SIG-M5 treated with dmso at 0.1 percent for 504 hours (cell line): ENCODE data around the gene ARPC4.

Experiments
- DNase-seq: peaks from one replicate; lab custom pipeline; 2025; ENCODE audit not compliant: unreplicated experiment; lab: John Stamatoyannopoulos, UW

Gene ARPC4

DNA sequence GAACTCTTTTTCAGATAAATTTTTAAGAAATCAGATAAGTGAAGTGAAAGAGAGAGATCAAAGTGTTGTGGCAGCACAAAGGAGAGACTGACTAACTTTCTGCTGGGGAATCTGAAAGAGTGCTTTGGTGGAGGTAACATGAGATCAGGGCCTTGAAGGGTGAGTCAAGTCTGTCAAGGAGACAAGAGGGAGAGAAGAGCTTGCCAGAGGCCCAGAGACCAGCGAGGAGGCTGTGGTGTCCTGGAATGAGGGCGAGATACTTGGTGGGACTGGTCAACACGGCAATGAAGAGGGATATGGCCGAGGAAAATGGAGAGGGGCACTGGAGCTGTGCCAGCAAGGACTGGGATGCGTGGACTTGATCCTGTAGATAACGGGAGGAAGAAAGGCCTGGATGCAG lies 5.2 kb upstream of the ARPC4 start:
- no peak for DNase-seq

DNA sequence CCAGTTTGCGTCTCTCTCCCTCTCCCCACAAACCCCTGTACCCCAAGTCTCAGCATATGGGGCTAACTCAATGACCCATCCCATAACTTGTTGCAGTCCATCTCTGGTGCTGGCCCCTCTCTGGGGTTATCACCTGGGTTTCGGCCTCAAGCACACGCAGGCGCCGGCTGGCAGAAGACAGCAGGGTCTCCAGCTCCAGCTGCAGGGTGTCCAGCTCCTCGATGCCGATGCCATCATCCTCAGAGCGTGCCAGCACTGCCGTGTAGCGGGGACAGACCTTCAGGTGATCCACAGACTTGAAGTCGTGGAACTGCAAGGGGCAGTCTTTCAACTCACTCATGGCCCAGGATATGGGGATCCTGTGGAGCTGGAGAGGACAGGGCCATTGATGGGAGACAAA lies 1.8 kb upstream of the ARPC4 start:
- DNase-seq: no peak

DNA sequence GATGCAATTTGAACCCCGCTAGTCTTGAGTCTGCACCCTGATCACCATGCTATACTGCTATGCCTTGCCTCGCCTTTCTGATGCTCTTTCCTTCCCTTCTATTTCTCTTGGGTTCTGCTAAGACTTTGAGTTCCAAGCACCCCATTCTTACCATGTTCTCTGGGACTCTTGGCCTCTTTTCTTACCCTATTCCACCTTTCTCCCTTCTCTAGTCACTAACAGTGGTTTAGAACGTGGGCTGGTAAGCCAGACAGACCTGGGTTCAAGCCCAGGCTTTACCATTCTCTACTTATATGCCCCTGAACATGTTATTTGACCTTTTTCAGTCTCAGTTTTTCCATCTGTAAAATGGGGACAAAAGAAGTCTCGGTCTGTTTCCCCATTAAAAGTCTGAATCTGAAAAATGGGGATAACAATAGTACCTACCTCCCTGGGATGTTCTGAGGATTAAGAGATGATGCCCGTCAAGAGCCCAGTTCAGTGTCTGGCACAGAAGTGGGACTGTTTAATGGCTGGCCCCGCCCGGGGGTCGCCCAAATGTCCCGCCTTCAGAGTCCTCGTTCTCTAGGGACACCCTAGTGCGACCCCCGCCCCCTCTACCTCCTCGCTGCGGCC lies 985 bp upstream of the ARPC4 start:
- DNase-seq: no peak

DNA sequence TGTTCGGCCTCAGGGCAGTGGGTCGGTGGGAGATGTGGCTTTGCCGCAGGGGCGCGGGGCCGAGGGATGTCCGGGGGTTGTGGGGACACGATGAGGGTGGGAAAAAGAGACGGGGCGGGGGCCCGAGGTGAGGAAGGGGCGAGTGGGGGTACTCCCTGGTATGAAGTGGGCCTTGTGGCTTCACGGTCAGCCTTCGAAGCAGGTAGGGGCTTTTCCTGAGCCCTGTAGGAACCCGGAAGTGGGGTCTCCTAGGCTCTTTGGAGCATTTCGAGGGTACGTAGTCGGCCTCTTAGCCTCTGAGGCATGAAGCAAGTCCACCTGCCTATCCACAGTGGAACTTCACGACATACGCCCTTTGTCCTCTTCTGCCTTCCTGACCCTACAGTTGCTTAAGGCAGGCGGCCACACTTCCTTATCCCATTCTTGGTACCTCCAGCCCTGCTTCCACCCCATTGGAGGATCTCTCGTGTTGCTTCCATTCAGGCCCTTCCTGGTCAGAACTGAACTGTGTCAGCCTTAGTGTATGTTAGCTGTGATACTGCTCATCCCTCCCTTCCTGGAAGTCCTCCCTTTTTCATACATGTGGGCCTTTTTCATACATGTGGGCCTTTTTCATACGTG lies 389 bp downstream of the ARPC4 start:
- DNase-seq: peak; percentile 63

DNA sequence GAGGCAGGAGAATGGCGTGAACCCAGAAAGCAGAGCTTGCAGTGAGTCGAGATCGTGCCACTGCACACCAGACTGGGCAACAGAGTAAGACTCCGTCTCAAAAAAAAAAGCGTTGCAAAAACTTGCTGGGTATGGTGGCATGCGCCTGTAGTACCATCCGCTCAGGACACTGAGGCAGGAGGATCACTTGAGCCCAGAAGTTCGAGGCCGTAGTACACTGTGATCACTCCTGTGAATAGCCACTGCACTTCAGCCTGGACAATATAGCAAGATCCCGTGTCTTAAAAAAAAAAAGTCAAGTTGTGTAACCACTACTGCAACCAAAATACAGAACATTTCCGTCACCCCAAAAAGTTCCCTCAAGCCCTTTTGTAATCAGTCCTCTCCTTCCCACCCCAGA lies 1.5 kb downstream of the ARPC4 start:
- no peak for DNase-seq

DNA sequence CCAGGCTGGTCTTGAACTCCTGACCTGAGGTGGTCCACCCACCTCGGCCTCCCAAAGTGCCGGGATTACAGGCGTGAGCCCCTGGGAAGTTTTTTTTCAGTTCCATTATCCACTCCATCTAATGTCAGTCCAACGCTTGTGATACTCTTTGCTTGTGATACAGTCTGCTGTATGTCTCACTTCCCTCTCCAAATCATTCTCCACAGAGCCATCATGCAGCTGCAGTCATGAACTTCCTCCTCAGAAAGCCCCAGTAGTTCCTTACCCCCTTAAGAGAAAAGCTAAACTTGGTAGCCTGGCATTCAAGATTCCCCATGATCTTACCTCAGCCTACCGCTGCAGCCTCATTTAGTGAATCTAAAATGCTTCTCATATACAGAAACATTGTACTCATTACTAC lies 2.3 kb downstream of the ARPC4 start:
- peak; percentile 74 for DNase-seq

DNA sequence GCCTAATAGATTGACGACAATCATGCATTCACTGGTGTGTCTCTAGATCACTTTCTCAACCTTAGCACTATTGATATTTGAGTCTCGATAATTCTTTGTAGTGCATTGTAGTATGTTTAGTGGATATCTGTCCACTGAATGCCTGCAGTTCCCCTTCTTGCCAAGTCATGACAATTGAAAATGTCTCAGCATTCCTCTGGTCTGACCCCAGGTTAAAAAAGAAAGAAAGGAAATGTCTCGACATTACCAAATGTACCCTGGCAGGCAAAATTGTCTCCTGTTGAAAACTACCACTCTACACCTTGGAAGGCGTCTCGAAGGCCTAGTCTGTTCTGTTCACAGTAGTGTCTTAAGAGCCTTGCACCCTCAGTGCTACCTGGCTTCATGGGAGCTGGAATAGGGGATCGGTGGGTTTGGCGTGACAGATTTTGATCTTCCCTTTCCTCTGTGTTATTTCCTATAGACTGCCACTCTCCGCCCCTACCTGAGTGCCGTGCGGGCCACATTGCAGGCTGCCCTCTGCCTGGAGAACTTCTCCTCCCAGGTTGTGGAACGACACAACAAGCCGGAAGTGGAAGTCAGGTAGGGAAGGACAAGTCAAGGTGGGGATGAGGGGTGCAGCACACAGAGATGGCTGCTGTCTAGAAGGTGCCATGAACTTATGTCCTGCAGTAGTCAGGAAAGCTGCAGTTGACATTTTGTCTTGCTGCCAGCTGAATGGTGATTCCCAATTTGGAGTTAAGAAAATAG lies 4.5 kb downstream of the ARPC4 start:
- no peak for DNase-seq

DNA sequence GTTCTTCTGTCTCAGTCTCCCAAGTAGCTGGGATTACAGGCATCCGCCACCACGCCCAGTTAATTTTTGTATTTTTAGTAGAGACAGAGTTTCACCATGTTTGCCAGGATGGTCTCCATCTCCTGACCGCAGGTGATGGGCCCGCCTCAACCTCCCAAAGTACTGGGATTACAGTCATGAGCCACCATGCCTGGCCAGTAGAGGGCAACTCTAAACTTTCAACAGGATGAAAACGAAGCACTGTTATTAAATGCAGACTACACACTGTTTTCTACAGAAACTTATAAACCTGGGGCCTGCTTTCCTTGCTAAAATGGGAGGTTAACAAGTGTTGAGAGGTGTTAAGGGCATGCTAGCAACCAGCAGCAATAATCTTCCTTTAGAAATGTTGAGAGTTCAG lies 7.6 kb downstream of the ARPC4 start:
- DNase-seq: no peak

DNA sequence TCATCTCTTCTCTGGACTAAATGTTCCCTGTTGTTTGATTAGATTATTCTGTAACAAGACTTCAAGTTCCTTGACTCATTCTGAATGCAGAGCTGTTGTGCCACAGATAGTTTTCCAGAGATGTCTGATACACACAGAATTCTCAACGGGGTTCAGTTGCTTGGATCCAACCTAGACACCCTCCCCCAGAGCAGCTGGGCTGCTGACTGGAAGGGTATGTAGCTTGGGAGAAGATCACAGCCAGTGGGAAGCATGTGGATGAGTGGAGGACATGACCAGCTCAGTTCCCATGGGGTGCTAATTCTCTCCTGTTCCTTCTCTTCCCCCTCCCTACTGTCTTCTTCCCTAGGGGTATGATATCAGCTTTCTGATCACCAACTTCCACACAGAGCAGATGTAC lies 10.6 kb downstream of the ARPC4 start:
- DNase-seq: no peak

DNA sequence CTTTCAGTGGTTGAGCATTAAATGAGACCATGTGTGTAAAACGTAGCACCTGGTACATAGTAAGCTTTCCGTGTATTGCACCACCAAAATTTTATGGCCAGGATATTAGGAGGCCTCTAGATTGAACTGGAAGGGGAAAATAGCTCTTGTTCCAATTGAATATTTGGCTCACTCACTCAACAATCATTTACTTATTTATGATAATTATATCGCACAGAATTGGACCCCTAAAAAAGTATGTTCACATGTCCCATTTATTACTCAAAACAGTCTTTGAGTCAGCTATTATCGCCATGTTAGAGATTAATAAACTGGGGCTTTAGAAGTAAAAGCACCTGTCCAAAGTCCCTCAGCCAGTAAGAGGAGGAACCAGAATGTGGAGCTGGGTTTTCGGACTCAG lies 12.1 kb downstream of the ARPC4 start:
- DNase-seq: no peak

DNA sequence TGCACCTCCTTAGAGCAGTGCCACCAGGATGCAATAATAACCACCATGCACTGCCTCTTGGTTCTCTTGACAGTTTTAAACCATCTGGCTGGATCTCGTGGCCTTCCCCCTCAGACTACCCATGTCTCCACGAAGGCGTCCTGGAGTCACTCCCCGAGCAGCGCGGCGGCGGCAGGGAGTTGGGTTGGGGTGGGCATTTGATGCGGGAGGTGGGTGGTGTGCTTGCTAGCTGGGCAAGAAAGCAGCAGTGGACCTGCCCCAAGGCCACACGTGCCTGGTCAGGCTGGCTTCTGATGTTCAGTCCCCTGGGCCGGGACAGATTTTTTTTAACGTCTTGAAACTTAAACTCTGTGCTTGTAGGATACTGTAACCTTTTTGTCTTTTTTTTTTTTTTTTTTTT lies 13.3 kb downstream of the ARPC4 start:
- no peak for DNase-seq

DNA sequence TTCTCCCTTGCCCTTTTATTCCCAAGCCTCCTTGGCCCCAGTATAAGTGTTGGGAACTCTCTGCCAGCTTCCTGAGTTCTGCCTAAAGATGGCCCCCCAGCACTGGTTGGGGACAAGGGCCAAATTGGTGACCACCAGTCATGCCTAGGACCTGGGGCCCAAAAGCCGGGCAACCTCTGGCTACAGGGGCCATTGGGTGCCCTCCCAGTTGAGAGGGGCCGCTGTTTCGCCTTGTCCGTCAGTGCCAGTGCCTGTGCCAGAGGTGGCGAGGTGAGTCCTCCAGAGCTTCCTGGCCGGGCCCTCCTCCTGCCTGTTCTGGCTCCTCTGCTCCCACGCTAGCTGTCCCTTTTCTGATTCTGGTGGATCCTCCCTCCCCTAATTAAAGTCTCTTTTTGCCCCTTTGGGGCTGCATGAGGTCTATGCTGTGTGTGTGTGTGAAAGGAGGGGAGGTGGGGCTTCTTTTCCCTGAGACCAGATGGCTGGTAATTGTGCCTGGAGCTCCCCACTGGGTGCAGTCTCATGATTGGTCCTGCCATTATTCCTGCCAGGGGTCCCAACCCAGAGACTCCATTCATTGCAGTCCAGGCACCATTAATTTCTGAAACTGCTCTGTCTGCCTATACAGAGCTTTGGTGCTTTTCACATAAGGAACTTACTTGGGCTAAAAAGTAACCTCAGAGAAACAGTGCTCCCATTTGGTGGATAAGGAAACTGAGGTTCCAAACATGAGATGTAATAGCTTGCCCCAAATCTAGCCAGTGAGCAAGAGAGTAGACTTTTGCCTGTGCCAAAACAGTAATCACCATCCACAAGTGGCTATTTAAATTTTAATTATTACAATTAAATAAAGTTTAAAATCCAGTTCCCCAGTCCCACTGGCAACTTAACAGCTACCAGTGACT lies 14.1 kb downstream of the ARPC4 start:
- DNase-seq: no peak

DNA sequence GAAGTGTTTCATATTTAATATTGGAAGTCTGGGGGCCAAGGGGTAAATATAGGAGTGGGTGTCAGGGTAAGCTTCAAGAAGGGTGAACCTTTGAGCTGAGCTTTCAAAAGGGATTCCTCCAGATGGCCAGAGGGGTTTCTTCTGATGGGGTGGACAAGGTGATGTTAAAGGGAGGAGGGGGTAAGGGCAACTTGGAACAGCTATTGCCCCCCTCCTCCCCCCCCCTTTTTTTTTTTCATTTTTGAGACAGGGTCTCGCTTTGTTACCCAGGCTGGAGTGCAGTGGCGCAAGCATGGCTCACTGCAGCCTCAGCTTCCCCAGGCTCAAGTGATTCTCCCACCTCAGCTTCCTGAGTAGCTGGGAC lies 15.1 kb downstream of the ARPC4 start:
- no peak for DNase-seq

DNA sequence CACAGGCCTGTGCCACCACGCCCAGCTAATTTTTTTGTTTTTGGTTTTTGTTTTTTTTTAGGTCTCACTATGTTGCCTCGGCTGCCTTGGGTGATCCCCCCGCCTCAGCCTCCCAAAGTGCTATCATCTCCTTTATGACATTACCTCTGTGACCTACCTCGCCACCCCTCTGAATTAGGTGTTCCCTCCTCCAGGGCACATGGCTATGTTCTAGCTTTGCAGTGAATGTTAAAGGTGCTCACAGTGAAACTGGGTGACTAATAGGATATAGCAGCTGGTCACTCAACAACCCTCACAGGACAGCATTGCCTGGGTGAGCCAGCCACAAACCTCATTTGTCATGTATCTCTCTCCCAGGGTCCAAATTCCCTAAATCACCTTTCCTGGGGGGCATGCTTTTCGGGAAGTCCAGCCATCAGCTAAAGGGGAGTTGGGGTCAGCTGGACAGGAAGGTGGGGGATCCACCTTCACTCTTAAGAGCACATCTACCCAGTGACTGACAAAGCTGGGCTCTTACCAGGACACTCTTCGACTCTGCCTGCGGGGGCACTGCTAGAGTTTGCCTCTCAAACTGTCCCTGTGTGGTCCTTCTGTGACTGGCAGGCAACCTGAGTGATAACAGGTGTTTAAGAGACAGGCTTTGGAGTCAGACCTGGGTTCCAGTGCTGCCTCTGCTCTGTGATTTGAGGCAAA lies 15.6 kb downstream of the ARPC4 start:
- peak; percentile 19 for DNase-seq

DNA sequence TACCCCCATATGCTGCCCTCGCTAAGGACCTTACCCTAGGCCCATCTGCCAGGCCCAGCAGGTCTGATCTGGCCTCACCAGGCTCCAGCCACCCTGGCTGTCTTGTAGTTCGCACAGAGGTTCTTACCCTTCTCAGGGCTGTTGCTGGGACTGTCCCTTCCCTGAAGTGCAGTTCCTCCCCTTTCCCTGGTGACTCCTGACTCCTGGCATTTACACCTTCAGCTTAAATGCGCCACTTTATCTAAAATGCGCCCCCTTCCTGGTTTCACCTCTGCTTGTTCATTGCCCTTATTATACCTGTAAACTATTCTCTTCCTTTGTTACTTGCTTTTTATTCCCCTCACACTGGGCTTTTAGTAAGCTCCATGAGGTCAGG lies 16.3 kb downstream of the ARPC4 start:
- DNase-seq: no peak

DNA sequence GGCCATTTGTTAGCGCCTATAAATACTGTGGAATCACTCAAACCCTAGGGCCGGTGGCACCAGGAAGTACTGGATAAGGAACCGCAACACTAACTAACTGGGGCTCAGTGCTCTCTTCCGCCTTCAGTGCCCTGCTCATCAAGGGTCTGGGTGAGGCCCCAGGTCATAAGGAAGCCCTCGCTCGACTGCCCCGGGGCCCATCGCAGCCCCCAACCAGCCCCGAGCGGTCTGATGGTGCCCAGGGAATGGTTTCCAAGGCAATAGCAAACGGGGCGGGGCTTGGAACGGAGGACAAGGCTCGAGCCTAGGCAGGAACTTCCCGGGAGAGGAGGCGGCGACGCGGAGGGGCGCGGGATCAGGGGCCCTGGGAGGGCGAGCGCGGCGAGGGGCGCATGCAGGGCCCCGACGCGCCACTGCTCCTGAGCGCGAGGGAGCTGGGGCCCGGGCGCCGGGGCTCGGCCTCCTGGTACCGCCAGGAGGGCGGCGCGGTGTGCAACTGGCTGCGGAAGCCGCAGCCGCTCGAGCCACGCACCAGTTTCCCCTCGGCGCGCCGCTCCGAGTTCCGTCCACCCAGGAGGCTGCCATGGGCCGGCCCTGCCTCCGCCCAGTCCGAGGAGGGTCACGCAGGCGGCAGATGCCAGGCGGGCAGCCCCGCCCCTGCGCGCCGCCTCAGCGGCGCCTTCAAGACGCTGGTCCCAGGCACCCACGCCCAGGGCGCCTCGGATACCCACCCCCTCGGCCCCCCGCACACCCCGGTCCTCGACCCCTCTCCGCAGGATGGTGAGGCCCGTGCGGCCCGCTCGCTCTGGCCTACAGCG lies 16.9 kb downstream of the ARPC4 start, which contains the start of gene TTLL3:
TSS of gene TTLL3 (plus strand) at position 648 of the 818 bp plus-strand sequence. CDS start 400 bp downstream, outside the sequence.
- no peak for DNase-seq

DNA sequence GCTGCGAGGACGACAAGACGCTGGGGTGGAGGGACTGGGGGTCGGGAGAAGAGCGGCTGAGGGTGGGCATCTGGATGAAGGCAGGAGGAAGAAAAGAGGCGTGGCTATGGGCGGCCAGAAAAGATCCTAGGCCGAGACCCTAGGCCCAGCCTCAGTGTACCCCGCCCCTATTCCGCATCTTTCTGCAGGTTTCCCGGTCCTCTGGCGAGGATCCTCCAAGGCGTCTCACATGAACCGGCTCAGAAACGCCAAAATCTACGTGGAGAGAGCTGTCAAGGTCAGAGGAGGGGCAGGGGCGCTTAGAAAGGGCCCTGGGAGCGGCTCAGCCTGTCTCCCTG lies 17.5 kb downstream of the ARPC4 start:
- DNase-seq: no peak

DNA sequence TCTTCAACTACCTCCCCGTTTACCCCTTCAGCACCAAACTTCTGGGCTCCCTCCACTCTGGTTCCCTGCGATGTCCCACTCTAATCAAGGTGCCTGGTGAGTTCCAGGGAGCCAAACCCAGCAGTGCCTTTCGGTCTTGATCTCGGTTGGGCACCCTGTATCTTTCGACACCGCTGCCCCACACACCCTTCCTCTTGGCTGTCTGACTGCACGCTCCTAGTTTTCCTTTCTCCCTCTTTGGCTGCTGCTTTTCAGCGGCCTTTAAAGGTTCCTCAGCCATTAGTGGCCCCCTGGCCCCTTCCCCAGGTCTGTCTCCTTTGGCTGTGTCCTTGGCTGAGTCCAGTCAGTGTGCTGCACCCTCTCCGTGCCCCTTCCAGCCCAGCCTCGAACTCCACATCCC lies 18.0 kb downstream of the ARPC4 start:
- DNase-seq: no peak

DNA sequence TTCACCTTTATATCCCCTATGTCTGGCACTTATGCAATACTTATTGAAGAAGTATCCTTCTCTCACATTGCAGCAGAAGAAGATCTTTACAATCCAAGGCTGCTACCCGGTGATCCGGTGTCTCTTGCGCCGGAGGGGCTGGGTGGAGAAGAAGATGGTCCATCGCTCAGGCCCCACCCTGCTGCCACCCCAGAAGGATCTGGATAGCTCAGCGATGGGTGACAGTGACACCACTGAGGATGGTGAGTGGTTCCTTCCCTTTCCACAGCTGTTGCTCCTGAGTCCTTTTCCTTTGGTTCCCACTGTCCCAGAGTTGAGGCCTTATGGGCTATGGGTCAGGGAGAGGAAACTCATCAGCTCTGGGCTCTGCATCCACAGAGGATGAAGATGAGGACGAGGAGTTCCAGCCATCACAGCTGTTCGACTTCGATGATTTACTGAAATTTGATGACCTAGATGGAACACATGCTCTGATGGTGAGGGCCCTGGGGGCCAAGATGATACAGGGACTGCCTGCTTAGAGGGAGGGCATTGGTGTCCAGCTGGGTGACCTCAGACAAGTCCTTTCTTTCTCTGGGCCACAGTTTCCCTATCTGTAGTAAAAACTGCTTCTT lies 20.1 kb downstream of the ARPC4 start:
- no peak for DNase-seq

DNA sequence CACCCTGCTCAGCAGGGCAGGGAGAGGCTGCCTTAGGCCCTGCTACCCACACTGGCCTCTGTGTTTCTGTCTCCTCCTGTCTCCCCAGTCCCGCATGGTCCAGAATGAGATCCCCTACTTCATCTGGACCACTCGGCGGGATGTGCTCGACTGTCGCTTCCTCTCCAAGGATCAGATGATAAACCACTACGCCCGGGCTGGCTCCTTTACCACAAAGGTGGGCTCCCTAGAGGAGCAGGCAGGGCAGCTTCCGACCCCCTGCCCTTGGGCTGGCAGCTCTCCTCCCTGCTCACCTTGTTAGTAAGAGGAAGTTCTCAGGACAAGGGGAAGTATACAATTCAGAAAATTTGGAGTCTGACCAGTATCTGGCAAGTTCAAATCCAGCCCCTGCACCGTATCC lies 23.1 kb downstream of the ARPC4 start:
- no peak for DNase-seq
